ENCODE results near the gene RRAS.

- TF ChIP-seq POLR2A (IDR thresholded peaks at IDR 0.05; ENCODE audit: low read length) (no peak), GATA1 (IDR thresholded peaks at IDR 0.05; ENCODE audit: low read depth, low read length) (no peak)
These were observed 36.3 kb upstream of the RRAS start for GRCh38 chr19:49676136-49676783.
